NCI-H82 (cell line): ENCODE results near the gene LRRC74B.

Experiments
- DNase-seq: peaks from one replicate; lab custom pipeline; 2025; lab: John Stamatoyannopoulos, UW

The LRRC74B gene

GRCh38 chr22:21102659-21103267 is 57.0 kb downstream of the LRRC74B start:
- peak; percentile 85 for DNase-seq

- DNase-seq, result no peak
Observed at GRCh38 chr22:21103633-21104032, 57.9 kb downstream of the LRRC74B start.

GRCh38 chr22:21104126-21104691 is 58.5 kb downstream of the LRRC74B start:
- no peak for DNase-seq

- DNase-seq, result no peak
Observed at GRCh38 chr22:21105294-21105693, 59.5 kb downstream of the LRRC74B start.

- no peak for DNase-seq
Observed at GRCh38 chr22:21106000-21106399, 60.3 kb downstream of the LRRC74B start.

GRCh38 chr22:21108379-21109115 is 62.8 kb downstream of the LRRC74B start:
- no peak for DNase-seq
